GM12874 (cell line): ENCODE measurements around the gene COBL.

ENCODE experiments used
- CTCF ChIP-seq: IDR thresholded peaks from 2 replicates; pipeline ENCODE4 v1.5.1; 2011; ENCODE audit warnings: low read depth, mild to moderate bottlenecking, control low read depth, low read length, moderate library complexity; ENCODE audit not compliant: insufficient read depth

Gene COBL

GRCh38 chr7:51011710-51012350 lies 304.8 kb downstream of the COBL start:
- TF ChIP-seq CTCF, result no peak

DNA sequence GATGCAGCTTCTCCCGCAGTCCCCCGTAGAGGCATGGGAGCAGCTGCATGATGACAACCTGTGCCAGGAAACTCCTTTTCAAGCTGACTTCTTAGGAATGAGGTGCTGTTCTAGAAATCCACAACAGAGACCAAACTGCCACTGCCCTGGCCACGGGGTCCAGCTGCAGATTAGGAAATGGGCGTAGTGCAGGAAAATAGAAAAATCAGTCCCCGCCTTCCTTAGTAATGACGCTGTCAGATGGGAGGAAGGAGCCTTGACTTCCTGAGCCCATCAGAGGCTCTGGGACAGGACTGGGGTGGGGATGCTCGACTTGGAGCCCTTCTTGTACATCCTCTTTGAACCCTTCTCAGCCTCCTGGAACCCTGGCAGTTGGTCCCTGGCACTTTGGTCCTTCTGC lies 306.1 kb downstream of the COBL start:
- no peak for TF ChIP-seq CTCF

DNA sequence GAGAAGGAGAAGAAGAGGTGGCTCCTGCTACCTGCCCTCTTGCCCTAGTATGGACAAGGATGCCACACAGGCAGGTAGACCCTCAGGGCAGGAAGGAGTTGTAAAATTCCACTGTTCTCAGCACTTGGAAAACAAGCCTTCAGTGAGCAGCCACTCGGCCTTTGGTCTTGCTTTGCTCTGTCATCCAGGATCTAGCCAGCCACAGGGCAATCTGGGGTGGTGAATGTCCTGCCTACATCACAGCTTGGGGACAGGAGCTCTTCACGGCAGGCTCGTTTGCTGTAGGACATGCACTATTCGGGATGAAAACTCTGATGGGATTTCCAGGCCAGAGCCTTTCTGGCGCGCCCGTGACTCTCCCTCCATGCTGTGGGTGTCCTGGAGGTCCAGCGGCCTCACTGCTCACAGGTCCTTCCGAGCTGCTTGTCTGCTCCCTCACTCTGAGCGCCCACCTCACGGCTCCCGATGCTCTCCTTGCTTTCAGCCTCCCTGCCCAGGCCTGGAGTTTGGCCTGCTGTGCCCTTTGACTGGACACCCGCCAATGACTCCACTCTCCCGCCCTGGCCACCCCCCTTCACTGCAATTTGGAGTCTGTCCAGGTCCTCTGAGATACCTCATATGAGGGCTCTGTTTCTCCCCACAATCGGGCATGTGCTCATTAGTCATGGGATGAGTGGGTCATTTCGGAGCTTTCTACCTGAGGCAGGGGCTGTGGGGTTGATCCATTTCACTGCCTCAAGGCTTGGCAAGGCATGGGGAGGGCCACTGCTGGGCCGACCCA lies 306.7 kb downstream of the COBL start:
- TF ChIP-seq CTCF, result no peak

- TF ChIP-seq CTCF, result no peak
Observed at GRCh38 chr7:51007551-51008505, 308.8 kb downstream of the COBL start.

DNA sequence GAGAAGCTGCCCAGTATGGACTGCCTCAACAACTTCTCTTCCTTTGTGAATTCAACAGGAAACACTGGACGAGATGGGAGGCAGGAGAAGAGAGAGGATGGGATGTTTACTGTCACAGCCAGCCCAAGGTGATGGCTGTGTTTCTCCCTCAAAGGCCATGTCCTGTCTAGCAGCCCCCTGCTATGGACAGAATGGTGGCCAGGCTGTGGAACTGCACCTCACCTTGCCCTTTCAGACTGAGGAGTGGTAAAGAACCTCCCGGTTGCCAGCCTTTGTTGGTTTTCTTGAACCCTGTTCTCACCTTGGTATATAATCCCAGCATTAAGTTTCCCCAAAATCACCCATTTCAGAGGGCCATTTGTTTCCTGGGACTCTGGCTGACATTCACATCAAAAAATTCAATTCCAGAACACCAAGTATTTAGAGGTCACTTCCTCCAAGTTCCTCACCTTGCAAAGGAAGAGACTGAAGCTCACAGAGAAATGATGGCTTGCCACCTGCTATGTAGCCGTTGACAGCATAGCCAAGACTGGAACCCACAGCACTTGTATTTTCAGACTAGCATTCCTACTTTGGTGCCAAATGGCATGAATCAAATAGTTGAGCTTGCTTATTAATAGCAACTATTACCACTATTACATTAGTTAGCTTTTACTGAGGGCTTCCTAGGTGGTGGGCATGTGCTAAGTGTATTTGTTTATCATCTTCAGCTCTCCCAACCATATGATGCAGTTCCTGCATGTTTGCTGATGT lies 309.9 kb downstream of the COBL start:
- no peak for TF ChIP-seq CTCF

GRCh38 chr7:51005074-51005473 lies 311.5 kb downstream of the COBL start:
- no peak for TF ChIP-seq CTCF
